SKM-1 (cell line): ENCODE measurements around the gene PRPF40B.
"Not testable (repeated sequence)": the region's sequence is repeated elsewhere in the genome, so short reads cannot be mapped to it uniquely, and the experiment has no call there.

Experiments
- DNase-seq: peaks from one replicate; lab custom pipeline; 2025; ENCODE audit not compliant: unreplicated experiment; lab: John Stamatoyannopoulos, UW

Gene PRPF40B

DNA sequence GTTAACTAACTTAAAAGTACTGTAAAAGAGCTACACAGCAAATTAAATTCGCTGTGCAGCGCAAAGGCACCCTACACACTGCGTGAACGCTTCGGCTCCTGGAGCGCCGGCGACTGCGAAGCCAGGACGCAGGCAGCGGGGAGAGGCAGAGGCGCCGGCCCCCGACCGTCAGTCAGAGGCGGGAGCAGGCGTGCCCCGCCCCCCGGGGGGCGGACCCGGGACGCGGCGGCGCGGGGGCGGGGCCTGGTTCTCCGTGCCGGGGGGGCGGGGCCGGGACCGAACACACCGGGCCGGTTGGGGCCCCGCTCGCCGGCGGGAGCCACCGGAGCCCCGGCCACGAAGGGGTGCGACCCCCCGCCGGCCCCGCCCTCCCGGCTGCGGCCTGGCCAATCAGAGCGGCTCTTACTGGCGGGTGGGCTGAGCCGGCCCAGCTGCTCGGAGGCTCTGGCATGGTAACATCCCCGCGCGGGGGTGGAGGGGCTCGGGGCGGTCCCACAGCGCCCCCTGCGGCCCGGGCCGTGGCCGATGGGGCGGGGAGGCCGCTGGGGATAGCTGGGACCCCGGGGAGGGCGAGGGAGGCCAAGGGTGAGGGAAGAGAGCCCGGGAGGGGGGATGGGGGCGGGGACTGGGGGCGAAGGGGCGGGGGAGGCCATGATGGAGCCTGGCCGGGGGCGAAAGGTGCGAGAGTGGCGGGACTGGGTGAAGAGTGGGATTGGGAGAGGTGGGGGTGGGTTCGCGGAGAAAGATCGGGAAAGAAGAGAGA, at the start of gene PRPF40B:
PRPF40B (plus strand) TSS at position 420 of the 763 bp plus-strand sequence; CDS start at position 450, 30 bp downstream.
- peak; percentile 2 for DNase-seq

DNA sequence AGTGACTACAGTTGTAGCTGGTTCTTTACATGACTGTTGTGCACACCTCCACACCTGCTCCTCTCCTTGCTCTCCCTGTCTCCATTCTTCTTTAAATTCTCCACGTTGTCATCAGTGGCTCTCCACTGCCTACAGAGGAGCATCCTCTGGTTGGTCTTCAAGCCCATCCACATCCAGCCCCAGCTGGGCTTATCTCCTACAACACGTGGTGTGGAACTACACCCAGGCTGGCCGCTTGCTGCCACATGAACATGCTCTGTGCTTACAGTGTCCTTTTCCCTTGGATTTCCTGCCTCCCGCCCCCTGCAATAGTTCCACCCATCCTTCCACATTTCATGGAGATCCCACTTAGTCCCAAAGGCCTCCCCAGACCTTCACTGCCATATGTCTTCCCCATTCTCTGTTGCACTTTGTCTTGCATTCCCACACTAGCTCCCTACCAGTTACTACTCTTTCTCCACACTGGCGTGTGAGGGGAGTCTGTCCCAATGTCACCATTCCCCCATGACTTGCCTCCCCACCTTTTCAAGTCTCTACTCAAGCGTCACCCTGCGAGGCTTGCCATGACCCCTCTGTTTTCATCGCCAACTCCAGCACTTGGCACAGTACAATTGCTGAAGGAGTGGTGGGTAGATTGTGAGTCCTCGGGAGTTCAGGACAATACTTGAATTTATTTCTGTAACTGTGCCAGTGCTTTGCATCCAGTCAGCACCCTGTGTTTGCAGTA, 45.6 kb upstream of the PRPF40B start:
- DNase-seq: no peak

- no peak for DNase-seq
Measured at GRCh38 chr12:49578471-49579112, 44.8 kb upstream of the PRPF40B start.

- DNase-seq: no peak
Measured at GRCh38 chr12:49580572-49581535, 42.5 kb upstream of the PRPF40B start.

GRCh38 chr12:49582201-49582600, 41.2 kb upstream of the PRPF40B start:
- DNase-seq: no peak

DNA sequence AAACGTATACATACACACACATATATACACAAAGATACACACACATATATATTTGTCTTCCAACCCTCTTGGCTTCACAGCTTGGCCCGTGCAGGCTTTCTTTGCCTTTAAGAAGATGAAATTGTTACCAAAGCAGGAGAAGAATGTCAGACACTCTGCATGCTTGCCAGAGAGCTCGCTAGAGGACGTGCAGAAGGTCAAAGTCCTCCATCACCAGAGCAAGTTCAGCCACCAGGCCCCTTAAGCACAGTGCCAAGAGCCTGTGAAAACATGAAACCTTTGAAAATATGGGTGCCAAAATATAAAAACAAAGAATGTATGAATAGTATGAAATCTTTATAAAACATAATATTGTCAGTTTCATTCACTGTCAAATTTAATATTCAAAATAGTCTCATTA, 40.5 kb upstream of the PRPF40B start:
- DNase-seq: no peak

DNA sequence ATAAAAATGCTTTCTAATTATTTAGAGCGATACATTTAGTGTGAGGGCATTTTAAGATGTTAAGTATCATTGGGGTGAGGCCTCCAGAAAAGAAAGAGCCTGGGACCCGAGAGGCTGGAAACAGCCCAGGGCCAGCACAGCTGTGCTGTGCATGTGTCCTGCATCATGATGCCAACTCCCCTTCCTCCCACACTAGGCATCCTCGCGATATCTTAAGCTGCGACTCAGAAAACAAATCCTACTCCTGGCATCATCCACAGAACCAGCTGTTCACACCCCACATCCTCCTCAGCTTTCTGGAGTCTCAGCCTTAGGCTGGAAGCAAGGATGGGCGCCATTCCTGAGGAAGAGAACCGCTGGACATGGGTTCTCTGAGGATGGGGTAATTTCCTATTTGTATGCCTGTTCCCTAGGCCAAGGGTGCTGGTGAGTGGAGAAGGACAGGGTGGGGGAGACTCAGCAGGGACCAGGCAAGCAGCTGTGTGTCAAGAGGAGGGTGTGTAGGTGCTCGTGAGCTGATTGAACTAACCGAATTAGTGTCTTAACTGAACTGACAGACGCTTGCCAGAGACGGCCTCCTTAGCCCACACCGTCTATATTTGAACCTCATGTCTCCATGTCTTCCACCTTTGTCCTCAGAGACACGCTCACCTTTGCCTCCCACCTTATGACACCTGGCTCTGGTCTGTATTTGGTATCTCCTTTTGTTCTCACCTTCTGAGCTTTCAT, 39.8 kb upstream of the PRPF40B start:
- no peak for DNase-seq

DNA sequence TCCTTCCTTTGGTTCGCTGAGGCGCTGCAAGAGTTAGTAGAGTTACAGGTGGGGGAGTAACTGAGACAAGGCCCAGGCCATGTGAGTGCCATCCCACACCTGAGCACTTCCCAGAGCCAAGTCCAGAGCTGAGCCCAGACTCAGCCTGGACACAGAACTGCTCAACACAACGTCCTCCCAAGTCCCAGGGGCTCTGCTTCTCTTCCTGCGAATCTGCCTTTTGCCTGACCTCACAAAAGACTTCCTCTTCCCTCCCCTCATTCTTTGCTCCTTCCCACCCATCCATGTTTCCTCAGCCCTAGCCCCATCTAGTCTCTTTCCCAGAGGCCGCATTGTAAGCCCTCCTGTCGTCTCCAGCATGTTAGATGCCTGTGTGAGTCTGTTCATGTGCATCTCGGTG, 38.8 kb upstream of the PRPF40B start:
- no peak for DNase-seq

DNA sequence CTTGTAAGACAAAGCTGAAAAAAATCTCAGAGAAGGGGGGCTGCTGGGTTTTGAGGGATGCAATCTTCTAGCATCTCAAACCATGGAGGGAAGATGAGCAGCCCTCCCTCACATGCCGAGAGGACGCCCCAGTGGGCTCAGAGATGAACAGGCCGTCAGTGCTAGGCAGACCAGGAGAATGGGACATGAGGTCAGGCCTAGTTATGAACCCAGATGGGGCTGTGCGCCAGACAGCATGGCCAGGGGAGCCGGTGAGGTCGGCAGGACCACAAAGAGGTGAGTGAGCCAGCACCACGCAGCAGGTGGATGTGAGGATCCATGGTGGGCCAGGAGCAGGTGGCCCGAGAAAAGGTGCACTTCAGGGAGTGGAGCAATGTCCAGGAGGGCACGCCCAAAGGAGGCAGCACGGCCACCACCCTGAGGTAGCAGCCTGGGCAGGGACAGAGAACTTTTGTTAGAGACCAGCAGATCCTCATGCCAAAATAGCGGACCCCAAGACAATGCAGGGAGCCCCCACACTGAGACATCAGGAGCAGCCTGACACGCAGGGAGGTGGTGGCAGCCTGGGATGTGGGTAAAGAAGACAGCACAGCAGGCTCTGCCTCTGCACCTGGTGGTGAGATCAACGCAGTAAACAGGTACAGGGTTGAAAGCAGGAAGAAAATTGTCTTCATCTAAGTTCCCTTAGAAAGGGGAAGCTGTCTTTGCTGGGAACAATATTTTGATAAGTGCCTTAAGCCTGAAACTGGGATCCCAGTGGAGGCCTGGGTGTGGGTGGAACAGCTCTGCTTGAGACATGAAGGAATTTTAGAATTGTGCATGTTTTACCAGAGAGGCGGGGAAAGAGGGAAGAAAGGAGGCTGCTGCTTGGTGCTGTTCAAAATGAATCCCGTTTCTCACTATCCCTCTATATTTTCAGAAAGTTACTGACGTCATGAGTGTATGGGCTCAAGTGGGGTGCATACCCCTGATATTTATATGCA, 37.6 kb upstream of the PRPF40B start:
- no peak for DNase-seq

GRCh38 chr12:49587174-49587908, 36.0 kb upstream of the PRPF40B start:
- no peak for DNase-seq

- no peak for DNase-seq
Measured at GRCh38 chr12:49588281-49588680, 35.1 kb upstream of the PRPF40B start.

GRCh38 chr12:49588721-49589516, 34.4 kb upstream of the PRPF40B start:
- DNase-seq: no peak

DNA sequence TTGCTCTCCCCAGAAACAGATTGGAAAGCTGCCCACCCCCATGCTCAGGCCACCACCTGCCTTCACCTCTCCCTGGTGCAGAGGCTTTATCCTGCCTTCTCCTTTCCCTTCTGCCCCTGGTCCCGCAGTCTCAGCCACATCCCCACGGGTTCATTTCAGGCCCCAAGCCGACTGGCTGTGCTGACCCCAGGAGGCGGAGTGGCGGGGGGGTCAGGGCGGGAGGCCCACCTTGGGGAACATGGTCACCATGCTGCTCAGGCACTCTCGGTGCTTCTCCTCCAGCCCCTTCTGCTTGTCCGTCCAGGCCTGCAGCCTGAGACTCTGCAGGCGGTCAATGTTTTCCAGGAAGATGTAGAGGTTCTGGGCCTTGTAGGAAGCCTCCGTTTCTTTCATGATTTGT, 24.8 kb upstream of the PRPF40B start:
- no peak for DNase-seq

GRCh38 chr12:49599961-49600360, 23.4 kb upstream of the PRPF40B start:
- DNase-seq: no peak

DNA sequence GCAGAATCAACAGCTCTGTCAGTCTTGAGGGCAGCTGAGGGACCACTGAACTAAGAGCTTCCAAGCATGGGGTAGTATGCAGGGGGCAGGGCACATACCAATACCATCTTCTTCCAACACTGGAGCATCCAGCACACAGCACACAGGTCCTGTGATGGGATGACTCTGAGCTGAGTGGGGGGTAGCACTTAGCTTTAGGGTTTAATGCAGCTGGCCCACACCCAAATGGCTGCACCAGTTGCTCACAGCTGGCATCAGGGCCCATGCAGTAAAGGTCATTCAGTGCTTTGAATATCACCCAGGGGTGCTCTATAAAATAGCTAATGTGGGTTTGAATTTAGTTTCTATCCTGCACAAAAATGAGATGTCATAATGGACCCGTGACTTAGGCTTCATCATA, 19.6 kb upstream of the PRPF40B start:
- no peak for DNase-seq

- no peak for DNase-seq
Measured at GRCh38 chr12:49604856-49605255, 18.5 kb upstream of the PRPF40B start.

DNA sequence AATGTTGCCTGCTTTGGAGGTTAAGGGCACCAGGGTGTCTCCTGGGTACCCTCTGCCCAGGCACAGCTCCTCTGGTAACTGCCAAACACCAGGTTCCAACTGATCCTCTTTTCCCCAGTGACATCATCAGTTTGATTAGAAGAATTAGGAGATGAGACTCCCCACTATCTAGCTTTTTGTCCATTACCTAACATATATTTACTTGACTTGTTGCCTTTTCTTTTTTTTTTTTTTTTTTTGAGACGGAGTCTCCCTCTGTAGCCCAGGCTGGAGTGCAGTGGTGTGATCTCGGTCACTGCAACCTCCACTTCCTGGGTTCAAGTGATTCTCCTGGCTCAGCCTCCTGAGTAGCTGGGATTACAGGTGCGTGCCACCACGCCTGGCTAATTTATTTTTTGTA, 17.8 kb upstream of the PRPF40B start, which contains the start of gene FAM186B:
FAM186B (minus strand) TSS at position 101 of the 400 bp plus-strand sequence. CDS start 162 bp downstream, outside the sequence.
- DNase-seq: not testable (repeated sequence)
